Middle frontal gyrus (tissue), 1 donor: ENCODE measurements around the gene GOLGA8K.
"Not testable (repeated sequence)": the region's sequence is repeated elsewhere in the genome, so short reads cannot be mapped to it uniquely, and the experiment has no call there.

Experiments used
- DNase-seq: peaks from one replicate; pipeline ENCODE4 v3.0.0-alpha.2; 2015; ENCODE audit warnings: low spot score; ENCODE audit errors: extremely low spot score

Gene GOLGA8K

DNA sequence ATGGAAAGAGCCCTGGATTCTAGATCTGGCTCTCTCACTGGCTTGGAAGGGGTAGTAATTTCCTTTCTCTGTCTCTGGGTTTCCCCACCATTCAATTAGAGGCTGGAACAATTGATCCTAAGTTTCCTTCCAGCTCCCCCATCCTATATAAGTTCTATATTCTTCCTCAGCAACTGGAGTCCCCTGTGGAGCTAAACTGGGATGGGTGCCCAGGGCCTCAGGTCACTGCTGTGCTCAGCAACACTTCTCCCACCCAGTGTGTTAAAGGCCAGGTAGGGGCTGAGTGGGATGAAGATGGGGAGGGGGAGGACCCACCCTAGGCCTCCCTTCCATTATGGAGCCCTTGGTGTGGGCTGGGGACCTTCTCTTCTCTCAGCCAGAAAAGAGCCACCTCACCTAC is 46.2 kb downstream of the GOLGA8K start:
- DNase-seq = not testable (repeated sequence)

DNA sequence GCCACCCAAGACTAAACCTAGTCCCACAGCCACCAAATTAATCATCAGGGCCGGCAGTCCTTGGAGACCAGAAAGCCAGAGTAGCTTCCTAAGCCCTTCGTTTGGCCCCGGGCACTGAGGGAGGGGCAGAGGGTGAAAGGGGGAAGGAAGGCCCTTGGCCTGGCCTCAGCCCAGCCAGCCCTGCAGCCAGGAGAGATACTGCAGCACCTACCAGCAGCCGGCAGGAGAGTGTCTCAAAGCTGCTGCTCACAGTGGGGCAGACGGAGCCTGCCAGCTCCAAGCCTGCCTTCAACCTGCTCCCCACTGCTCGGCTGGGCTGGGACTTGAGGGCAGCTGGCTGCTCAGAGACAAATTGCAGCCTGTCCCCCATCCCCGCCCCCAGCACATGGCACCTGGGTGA is 50.3 kb downstream of the GOLGA8K start:
- DNase-seq = not testable (repeated sequence)

DNA sequence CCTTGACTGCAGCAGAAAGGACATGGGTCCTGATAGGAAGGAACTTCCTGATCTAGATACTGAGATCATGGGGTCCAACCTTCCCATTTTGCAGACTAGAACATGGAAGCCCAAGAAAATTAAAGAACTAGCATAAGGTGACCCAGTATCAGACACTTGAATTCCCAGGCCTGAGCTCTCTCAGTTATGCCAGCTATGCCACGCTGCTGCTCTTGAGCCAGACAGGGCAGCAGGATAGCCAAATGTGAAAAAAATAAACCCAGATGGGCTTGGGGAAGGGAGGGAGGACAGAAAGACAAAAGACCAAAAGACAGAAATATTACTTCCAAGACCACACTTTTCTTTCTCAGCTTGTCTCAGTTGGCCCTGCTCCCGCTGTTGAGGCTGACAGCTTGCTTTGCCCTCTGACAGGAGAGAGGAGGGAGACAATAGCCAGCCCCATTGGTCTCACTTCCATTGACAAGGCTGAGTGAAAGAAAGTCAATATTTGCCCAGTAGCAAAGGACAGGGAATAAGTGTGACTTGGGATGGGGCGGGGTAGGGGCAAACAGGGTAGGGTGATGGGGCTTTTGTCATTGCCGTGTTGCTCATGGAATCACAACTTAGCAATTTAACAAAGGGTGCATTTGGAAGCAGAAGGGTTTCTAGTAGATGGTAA is 52.4 kb downstream of the GOLGA8K start:
- not testable (repeated sequence) for DNase-seq

DNA sequence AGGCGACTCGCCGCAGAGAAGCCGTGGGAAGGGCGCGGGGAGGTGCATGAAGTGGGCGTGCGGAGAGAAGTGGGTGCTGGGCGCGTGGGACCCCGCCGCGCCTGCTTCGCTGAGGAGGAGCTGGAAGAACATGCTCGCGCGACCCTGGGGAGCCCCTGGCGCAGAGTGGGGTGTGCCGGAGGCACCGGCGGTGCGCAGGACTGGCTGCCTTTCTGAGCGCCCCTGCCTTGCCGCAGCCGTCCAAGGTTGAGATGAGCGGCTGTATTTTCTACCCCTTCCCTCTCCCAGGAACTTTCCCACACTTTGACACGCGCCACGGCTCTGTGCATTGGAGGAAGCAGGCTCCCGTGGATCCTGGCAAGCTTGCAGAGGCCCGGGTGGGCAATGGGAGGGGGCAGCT is 56.1 kb downstream of the GOLGA8K start:
- DNase-seq = not testable (repeated sequence)

DNA sequence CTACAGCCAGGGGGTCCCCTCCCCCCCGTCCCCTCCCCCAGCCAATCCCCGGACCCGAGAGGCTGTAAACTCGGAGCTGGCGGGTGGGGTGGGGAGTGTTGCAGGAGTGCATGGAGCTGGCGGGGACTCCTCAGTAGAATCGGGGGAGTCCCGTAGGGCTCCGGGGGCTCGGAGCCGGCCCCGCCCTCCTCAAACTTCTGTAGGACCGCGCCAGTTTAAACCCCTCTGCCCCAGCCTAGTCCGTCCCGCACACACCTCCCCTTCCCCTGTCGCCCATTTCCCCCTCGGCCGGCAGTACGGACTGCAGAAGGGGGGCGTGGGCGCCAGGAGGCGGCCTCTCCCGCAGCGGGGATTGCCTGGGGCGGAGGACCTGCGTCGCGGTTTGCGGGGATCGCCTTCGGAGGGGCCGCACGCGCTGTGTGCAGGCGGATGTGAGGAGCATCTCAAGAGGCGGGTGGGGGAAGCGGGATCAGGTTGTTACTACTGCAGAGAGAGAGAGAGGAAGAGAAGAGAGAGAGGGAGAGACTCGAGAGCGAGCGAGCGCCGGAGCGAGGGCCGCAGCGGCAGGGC is 57.0 kb downstream of the GOLGA8K start:
- DNase-seq = not testable (repeated sequence)

DNA sequence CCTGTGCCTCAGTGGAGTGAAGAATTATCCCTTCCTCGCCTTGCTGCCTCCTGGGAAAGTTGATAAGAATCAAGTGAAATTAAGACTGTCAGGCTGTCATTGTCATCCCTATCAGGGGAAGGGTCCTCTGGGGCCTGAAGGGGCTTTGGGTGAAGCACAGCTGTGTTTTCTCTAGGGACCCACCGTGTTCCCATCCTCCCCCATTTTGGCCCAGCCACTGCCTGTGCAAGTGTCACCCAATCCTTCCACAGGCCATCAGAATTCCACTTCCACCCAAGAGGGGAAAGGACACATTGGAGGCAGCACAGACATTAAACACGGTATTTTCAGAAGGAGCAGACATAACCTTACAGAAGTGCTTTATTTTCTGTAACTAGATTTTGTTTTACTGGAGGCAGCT is 59.2 kb downstream of the GOLGA8K start:
- DNase-seq = not testable (repeated sequence)
